Activated CD8-positive, alpha-beta memory T cell treated with anti-CD3 and anti-CD28 coated beads, Interleukin-2, amount 10 ng/mL, durations not matched to agents 7 days and 5 days (primary cell): ENCODE measurements around the gene DDX39B. TPM values are rescaled to one million over a fixed set of nuclear protein-coding genes. Genes with fewer than 3 reads are reported as not detected.
A peak's percentile ranks its signal among the peaks of the same experiment; 100 is the strongest.
"Not testable (repeated sequence)": the region's sequence is repeated elsewhere in the genome, so short reads cannot be mapped to it uniquely, and the experiment has no call there.

Experiments used
- ATAC-seq: fragments of 150-1000 bp; cut with Tn5 transposase; one replicate; pipeline ENCODE4 v1.10.0; 2021; ENCODE audit warnings: moderate library complexity
- CTCF ChIA-PET: fragments of 350-600 bp; sonication (Branson Sonifier 250); formaldehyde crosslinking; loops from one replicate; lab custom pipeline; 2021; ENCODE audit warnings: antibody characterized with exemption; lab: Charles Lee
- DNase-seq: peaks from one replicate; pipeline ENCODE4 v3.0.0-alpha.2; 2020
- H3K27ac Mint-ChIP-seq: one replicate; pipeline ENCODE4 v1.8.0; 2021; ENCODE audit warnings: mild to moderate bottlenecking, mixed read lengths
- H3K27me3 Mint-ChIP-seq: one replicate; pipeline ENCODE4 v1.8.0; 2021; ENCODE audit warnings: mixed read lengths
- H3K36me3 Mint-ChIP-seq: one replicate; pipeline ENCODE4 v1.8.0; 2021; ENCODE audit warnings: mild to moderate bottlenecking, mixed read lengths
- H3K4me1 Mint-ChIP-seq: one replicate; pipeline ENCODE4 v1.8.0; 2021; ENCODE audit warnings: mixed read lengths
- H3K4me3 Mint-ChIP-seq: one replicate; pipeline ENCODE4 v1.8.0; 2021; ENCODE audit warnings: mild to moderate bottlenecking, moderate library complexity, mixed read lengths
- H3K9me3 Mint-ChIP-seq: one replicate; pipeline ENCODE4 v1.8.0; 2022; ENCODE audit warnings: low read depth, mixed read lengths
- total RNA-seq, 2 experiments: library from RNA; stranded (reverse); gene quantifications; one replicate each; pipeline ENCODE4 v1.2.3, GENCODE V29; 2021

Gene DDX39B
- total RNA-seq, 2 experiments from 2014 or later, result 495 to 503 TPM

DNA sequence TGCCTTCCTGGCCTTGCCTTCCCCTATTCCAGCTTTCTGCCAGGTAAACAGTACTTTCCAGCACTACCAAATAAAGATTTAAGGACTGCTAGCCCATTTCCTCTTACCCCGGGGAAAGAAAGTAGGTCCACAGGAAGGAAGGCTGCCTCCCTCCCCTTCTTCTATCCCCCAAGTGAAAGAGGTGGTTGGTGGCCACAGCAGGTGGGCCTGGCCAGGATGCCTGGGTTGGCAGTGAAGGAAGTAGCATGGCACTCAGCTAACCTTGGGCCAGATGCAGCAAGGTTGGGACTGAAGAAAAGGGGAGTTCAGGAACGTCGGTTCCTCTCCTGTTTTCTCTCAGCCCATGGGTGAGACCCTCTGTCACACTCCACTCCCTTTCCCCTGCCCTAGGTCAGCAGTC, 14.5 kb upstream of the DDX39B start:
- CTCF ChIA-PET, result interaction anchor here (1.0 to 12.1 kb wide), 4 partner anchors 14 to 64 kb away, joined by 4 to 189 read pairs (median 66); partner anchors contain the start of genes LST1, LTB, NCR3 and TNF
- H3K9me3 Mint-ChIP-seq, result no peaks in the 10 kb centered on the region
- H3K4me1 Mint-ChIP-seq, result peaks cover 58% of the 10 kb centered on the region
- DNase-seq (no peak), ATAC-seq (no peak)
- H3K4me3 Mint-ChIP-seq, result no peak overlapping the region
- peaks cover 30% of the 10 kb centered on the region for H3K36me3 Mint-ChIP-seq
- H3K27me3 Mint-ChIP-seq, result peaks cover 4% of the 10 kb centered on the region
- no peak overlapping the region for H3K27ac Mint-ChIP-seq

- peaks cover 19% of the 10 kb centered on the region for H3K36me3 Mint-ChIP-seq
- not testable (repeated sequence) for ATAC-seq, H3K4me3 Mint-ChIP-seq, H3K9me3 Mint-ChIP-seq, H3K27me3 Mint-ChIP-seq, H3K27ac Mint-ChIP-seq
- H3K4me1 Mint-ChIP-seq, result peaks cover 51% of the 10 kb centered on the region
- CTCF ChIA-PET, result interaction anchor here (0.7 to 16.9 kb wide), 17 partner anchors 10 to 313 kb away, joined by 3 to 952 read pairs (median 6); partner anchors contain the start of genes DDX39B, LST1, LTA and LTB
- peak; percentile 75 for DNase-seq
Measured at GRCh38 chr6:31551371-31551770, 9.6 kb upstream of the DDX39B start.

- Mint-ChIP-seq H3K4me1 (peaks cover 49% of the 10 kb centered on the region), H3K4me3 (peak overlapping the region; percentile 83), H3K27me3 (no peaks in the 10 kb centered on the region), H3K36me3 (peaks cover 16% of the 10 kb centered on the region), H3K27ac (peak overlapping the region; percentile 88), H3K9me3 (no peaks in the 10 kb centered on the region)
- no peak for DNase-seq
- no peak for ATAC-seq
- CTCF ChIA-PET, result interaction anchor here (1.2 to 16.9 kb wide), 8 partner anchors 20 to 190 kb away, joined by 3 to 952 read pairs (median 4); partner anchors contain the start of genes LST1, LTA, LTB and NCR3
Measured at GRCh38 chr6:31548544-31548873, 6.7 kb upstream of the DDX39B start.

- Mint-ChIP-seq H3K27me3 (no peaks in the 10 kb centered on the region), H3K9me3 (no peaks in the 10 kb centered on the region), H3K27ac (peak overlapping the region; percentile 88), H3K36me3 (peaks cover 14% of the 10 kb centered on the region), H3K4me1 (peaks cover 55% of the 10 kb centered on the region), H3K4me3 (peak overlapping the region; percentile 83)
- ATAC-seq, result no peak
- DNase-seq, result no peak
- CTCF ChIA-PET, result interaction anchor here (1.2 to 16.9 kb wide), 10 partner anchors 21 to 191 kb away, joined by 3 to 952 read pairs (median 5); partner anchors contain the start of genes BAG6, LST1, LTA and LTB
Measured at GRCh38 chr6:31547727-31548543, 6.1 kb upstream of the DDX39B start.

DNA sequence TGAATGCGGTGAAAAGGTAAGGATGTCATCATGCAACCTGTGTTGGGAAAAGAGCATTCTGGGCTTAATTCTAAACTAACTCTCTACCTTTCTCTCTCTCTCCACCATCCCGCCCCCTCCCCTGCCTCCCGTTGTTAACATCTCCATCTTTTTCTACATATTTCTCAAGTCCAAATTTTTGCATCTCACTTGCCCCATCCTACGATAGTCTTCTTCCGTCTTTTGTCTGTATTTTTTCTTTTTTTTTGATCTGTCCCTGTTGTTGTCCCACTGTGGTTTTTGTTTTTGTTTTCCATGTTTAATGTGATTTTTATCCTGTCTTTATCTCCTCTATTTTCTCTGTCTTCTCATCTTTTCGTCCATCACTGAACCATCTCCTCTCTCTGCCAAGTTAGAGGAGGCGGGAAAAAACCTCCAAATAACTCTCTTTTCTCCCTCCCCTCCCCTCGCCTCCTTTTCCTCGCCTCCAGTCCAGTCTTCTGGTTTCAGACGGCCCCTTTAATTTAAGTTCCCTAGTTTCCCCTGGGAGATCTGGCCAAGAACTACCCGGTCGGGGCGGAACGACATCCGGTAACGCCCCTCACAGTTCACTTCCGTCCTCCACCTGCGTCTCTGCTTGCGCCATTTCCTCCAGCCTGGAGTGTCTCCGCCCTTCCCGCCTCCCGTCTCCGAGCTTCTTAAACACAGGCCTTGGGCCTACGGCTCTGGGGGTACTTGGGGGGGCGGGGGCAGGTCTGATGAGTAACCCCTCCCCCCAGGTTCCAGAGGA, 5.3 kb upstream of the DDX39B start, which contains the start of gene NFKBIL1:
TSS of gene NFKBIL1 (plus strand) at position 651 of the 769 bp plus-strand sequence. CDS start at position 738, 87 bp downstream.
- DNase-seq, result peak; percentile 96
- CTCF ChIA-PET, result interaction anchor here (1.0 to 16.9 kb wide), 10 partner anchors 22 to 289 kb away, joined by 3 to 952 read pairs (median 5); partner anchors contain the start of genes BAG6, LST1, LTA and LTB
- Mint-ChIP-seq H3K27ac (peak within 1 kb of the TSS; percentile 88), H3K36me3 (peaks cover 13% of the 10 kb centered on the region), H3K27me3 (no peaks in the 10 kb centered on the region), H3K4me1 (peaks cover 56% of the 10 kb centered on the region), H3K9me3 (no peaks in the 10 kb centered on the region), H3K4me3 (peak within 1 kb of the TSS; percentile 83)
- ATAC-seq, result peak; percentile 90

GRCh38 chr6:31546339-31546957, 4.6 kb upstream of the DDX39B start, which contains the start of gene ATP6V1G2:
TSS of gene ATP6V1G2 (minus strand) at chr6:31546608. CDS start at chr6:31546559, 49 bp downstream.
- Mint-ChIP-seq H3K4me3 (peak within 1 kb of the TSS; percentile 83), H3K9me3 (no peaks in the 10 kb centered on the region), H3K27ac (peak within 1 kb of the TSS; percentile 88), H3K27me3 (no peaks in the 10 kb centered on the region), H3K36me3 (peaks cover 13% of the 10 kb centered on the region), H3K4me1 (peaks cover 54% of the 10 kb centered on the region)
- ATAC-seq, result peak; percentile 66
- CTCF ChIA-PET, result interaction anchor here (0.8 to 16.9 kb wide), 8 partner anchors 29 to 290 kb away, joined by 3 to 952 read pairs (median 6); partner anchors contain the start of genes BAG6, LST1, LTB and MICB
- DNase-seq, result peak; percentile 95

- Mint-ChIP-seq H3K27ac (no peak overlapping the region), H3K36me3 (peaks cover 19% of the 10 kb centered on the region), H3K4me3 (no peak overlapping the region), H3K4me1 (peaks cover 49% of the 10 kb centered on the region), H3K27me3 (no peaks in the 10 kb centered on the region), H3K9me3 (no peaks in the 10 kb centered on the region)
- DNase-seq (no peak), ATAC-seq (no peak)
- CTCF ChIA-PET, result interaction anchor here (4.0 to 16.9 kb wide), 2 partner anchors 46 to 49 kb away, joined by 25 to 952 read pairs; partner anchors contain the start of genes LST1, LTB, MICB and NCR3
Measured at GRCh38 chr6:31545291-31545690, 3.5 kb upstream of the DDX39B start.

DNA sequence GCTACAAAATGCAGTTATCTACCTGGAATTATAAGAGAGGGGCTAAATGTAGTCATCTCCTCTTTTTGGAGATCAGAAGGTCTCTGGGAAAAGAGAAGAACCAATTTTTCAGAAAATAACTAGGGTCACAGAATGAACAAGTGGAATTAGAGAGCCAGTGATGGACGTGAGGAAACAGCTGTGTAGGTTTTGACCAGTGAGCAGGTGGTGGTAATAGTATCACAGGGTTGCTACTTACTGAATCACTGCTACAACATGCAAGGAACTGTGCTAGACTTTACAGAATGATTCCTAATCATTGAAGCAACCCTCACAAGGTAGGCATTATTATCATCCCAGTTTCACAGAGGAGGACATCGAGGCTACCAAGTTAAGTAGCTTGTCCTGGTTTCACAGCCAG, 2.9 kb upstream of the DDX39B start:
- Mint-ChIP-seq H3K27ac (no peak overlapping the region), H3K9me3 (no peaks in the 10 kb centered on the region), H3K36me3 (peaks cover 24% of the 10 kb centered on the region), H3K4me3 (no peak overlapping the region), H3K4me1 (peaks cover 52% of the 10 kb centered on the region), H3K27me3 (no peaks in the 10 kb centered on the region)
- no peak for DNase-seq
- no peak for ATAC-seq
- CTCF ChIA-PET, result interaction anchor here (4.0 to 16.9 kb wide), 2 partner anchors 47 to 48 kb away, joined by 25 to 952 read pairs; partner anchors contain the start of genes LST1, LTB, MICB and NCR3

GRCh38 chr6:31543639-31544038, 1.8 kb upstream of the DDX39B start:
- CTCF ChIA-PET, result interaction anchor here (6.1 to 16.9 kb wide), 2 partner anchors 48 kb away, joined by 88 to 952 read pairs; partner anchors contain the start of genes LST1, LTB, MICB and NCR3
- peaks cover 27% of the 10 kb centered on the region for H3K36me3 Mint-ChIP-seq
- no peaks in the 10 kb centered on the region for H3K9me3 Mint-ChIP-seq
- no peak overlapping the region for H3K27ac Mint-ChIP-seq
- peaks cover 55% of the 10 kb centered on the region for H3K4me1 Mint-ChIP-seq
- H3K4me3 Mint-ChIP-seq, result no peak overlapping the region
- ATAC-seq (no peak), DNase-seq (no peak)
- no peaks in the 10 kb centered on the region for H3K27me3 Mint-ChIP-seq

DNA sequence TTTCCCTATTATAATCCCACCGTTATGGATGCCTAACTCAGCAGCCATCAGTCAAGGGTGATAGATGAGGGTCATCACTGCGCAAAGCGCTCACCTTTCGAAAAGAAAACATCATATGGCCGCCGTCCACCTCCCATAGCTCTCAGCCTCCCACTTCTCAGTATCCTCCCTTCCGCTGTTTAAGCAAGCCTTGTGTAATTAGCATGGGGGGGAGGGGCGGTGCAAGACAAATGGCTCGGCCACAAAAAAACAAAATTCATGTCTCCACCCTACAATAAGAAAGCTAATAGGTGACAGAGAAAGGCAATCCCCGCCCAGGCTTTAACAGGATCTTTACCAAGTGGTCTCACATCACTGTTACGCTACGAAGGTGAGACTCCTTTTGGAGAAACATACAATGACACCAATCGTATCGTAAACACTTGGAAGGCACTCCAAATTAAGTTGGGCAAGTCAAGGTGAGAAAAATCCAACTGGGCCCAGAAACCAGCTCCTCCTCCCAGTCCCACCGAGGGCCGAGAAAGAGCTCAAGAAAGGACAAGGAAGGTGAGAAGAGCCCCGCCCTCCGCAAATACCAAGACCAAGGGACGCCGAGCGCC, 645 bp downstream of the DDX39B start:
- Mint-ChIP-seq H3K36me3 (peaks cover 44% of the 10 kb centered on the region), H3K4me3 (peak overlapping the region; percentile 94)
- ATAC-seq, result peak; percentile 25

DNA sequence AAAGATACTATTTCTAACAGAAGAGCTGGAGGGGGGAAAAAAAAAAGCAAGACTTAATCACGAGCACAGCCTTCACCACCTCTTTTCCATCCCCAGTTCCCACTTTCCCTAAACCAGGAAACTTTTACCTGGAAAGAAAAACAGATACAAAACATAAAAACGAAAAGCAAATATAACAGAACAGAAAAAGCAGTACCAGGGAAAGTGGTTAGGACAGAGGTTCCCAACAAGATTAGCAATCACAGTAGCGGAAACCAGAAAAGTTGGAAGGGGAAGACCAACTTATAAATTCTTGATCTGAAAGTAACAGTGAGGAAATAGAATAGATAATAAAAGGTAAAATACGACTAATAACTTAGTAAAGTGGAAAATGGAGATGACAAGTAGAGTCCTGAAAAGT, 1.2 kb downstream of the DDX39B start:
- ATAC-seq (no peak), DNase-seq (no peak)
- CTCF ChIA-PET, result interaction anchor here (0.9 to 16.9 kb wide), 16 partner anchors 9 to 198 kb away, joined by 3 to 952 read pairs (median 5); partner anchors contain the start of genes ABHD16A, AIF1, BAG6 and GPANK1
- no peaks in the 10 kb centered on the region for H3K9me3 Mint-ChIP-seq
- H3K4me3 Mint-ChIP-seq, result peak overlapping the region; percentile 94
- peaks cover 49% of the 10 kb centered on the region for H3K36me3 Mint-ChIP-seq
- peaks cover 51% of the 10 kb centered on the region for H3K4me1 Mint-ChIP-seq
- no peaks in the 10 kb centered on the region for H3K27me3 Mint-ChIP-seq
- peak overlapping the region; percentile 90 for H3K27ac Mint-ChIP-seq

More for the DNA sequence above, 645 bp downstream of the DDX39B start:
- CTCF ChIA-PET, result interaction anchor here (0.9 to 16.9 kb wide), 14 partner anchors 9 to 198 kb away, joined by 3 to 952 read pairs (median 5); partner anchors contain the start of genes ABHD16A, GPANK1, LST1 and LTB
- H3K9me3 Mint-ChIP-seq, result no peaks in the 10 kb centered on the region
- peaks cover 51% of the 10 kb centered on the region for H3K4me1 Mint-ChIP-seq
- H3K27me3 Mint-ChIP-seq, result no peaks in the 10 kb centered on the region
- peak; percentile 82 for DNase-seq
- H3K27ac Mint-ChIP-seq, result peak overlapping the region; percentile 90
